GM12873 (cell line): ENCODE data around the gene SPATA20.

Source experiments
- TF ChIP-seq, protein P1 (sequence below): IDR thresholded peaks from 2 replicates; pipeline ENCODE4 v1.5.1; 2012; ENCODE audit warnings: low read depth, mild to moderate bottlenecking, moderate library complexity, low read length, control low read depth; ENCODE audit not compliant: insufficient read depth; ENCODE audit errors: missing control alignments

Gene SPATA20

DNA sequence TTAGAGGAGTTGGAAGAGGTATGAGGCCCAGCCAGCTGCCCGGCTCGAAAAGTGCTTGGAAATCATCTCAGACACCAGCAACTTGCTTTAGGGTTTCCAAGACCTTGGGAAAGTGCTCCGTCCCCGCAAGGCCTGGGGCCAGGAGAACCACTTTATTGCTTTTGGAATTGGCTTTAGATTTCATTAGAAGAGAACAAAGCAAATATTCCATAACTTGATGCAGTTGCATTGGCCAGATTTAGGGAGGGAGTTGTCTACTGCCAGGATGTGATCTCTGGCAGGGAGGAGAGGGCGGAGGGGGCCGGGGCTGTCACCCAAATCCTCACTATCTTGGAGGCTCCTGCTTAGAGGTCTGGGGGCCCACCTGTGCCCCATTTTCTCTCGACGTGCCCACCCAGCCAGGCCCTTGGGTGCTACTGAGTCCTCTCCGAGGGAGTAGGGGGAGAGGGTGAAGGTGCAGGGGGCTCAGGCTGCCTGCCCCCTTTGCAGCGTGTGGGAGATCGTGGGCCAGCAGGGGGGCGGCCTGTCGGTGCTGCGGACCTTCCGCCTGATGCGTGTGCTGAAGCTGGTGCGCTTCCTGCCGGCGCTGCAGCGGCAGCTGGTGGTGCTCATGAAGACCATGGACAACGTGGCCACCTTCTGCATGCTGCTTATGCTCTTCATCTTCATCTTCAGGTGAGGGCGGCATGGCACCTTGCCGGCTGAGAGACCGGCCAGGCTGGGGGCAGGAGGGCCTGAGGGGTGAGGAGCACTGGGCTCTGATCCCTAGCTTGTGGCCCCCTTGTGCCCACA, 44.2 kb downstream of the SPATA20 start:
- TF ChIP-seq, protein P1, sequence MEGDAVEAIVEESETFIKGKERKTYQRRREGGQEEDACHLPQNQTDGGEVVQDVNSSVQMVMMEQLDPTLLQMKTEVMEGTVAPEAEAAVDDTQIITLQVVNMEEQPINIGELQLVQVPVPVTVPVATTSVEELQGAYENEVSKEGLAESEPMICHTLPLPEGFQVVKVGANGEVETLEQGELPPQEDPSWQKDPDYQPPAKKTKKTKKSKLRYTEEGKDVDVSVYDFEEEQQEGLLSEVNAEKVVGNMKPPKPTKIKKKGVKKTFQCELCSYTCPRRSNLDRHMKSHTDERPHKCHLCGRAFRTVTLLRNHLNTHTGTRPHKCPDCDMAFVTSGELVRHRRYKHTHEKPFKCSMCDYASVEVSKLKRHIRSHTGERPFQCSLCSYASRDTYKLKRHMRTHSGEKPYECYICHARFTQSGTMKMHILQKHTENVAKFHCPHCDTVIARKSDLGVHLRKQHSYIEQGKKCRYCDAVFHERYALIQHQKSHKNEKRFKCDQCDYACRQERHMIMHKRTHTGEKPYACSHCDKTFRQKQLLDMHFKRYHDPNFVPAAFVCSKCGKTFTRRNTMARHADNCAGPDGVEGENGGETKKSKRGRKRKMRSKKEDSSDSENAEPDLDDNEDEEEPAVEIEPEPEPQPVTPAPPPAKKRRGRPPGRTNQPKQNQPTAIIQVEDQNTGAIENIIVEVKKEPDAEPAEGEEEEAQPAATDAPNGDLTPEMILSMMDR, result no peak

DNA sequence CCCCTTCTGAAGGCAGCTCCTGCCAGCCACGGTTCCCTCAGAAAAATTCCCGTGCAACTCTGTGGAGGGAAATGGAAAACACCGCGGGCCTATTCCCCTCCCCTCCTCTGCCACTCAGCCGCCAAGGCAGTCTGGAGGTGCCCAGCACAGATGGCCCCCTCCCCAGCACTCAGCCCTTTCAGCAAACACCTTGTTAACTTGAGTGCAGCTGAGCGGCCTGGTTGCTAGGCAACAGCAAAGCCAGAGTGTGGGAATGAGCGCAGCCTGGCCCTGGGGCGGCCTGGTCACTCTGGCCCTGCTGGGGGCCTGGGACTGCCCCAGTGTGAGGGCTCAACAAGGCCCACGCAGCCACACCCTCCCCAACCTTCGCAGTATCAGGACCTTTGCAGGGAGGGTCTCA, 46.3 kb downstream of the SPATA20 start:
- TF ChIP-seq, protein P1, result no peak

DNA sequence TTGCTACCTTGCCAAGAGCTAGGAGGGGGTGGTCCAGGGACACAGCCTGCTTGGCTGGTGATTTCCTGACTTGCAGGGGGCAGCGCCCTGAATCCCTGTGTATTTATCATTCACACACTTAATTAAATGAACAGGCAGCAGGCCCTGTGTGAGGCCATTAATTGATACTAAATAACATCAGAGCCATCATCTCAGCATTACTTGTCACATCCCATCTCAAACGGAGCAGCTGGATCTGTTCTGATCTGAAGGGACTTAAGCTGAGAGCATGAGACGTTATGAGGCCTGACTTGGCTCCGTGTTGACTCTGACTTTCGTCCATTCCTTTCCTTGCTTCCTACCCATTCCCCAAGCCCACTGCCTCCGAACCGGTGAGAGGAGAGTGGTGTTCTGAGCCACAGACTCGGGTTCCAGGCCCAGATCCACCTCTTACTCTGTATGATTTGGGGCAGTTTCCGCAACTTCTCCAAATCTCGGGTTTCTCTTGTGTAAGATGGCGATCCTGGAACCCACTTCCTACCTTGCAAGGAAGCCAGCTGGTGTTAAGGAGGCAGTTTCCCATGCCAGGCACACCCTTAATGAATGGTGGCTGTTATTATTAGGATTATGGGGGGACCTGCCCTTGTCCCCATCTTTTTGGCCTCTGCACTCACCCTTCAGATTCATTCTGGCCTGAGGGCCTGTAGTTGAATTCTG, 47.3 kb downstream of the SPATA20 start:
- TF ChIP-seq, protein P1, result no peak

DNA sequence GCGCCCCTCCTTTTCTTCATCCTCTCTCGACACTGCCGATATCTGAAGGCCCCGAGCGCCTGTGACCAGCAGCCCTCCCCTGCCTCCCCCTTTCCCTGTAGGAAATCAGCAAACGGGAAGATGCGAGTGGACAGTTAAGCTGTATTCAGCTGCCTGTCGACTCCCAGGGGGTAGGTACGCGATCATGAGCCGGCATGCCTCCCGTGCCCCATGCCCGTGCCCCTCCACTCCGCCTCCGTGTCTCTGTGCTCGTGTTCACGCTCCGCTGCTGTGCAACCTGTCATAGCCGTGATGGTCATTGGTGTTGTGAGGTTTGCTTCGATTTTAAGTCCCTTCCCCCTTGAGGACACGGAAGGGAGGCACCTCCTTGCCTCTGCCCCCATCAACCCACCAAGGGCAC, 47.9 kb downstream of the SPATA20 start:
- TF ChIP-seq, protein P1, result no peak

DNA sequence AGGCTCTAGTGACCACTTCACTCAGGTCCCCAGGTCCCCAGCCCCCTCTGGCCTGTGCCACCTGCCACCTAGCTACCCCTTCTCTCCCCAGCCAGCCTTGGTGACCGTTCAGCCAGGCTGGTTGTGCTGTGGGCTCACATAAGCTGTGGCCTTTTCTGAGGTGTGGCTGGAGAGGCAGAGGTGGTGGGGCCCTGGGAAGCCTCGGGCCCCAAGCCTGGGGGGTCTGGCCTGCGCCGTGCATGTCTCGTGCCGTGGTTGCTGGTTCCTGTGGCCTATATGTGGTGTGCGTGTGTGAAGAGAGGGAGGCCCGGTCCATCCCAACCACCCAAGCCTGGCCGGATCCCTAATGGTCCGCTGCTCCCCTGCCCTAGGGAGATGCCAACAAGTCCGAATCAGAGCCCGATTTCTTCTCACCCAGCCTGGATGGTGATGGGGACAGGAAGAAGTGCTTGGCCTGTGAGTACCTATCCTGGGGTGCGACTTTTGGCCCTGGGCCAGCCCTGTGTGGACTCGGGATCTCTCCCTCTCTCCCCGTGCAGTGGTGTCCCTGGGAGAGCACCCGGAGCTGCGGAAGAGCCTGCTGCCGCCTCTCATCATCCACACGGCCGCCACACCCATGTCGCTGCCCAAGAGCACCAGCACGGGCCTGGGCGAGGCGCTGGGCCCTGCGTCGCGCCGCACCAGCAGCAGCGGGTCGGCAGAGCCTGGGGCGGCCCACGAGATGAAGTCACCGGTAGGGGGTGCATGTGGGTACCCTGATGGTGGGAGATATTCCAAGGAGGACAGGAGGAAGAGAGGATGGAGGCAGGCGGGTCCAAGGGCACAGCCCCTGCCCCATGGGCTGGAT, 49.4 kb downstream of the SPATA20 start:
- TF ChIP-seq, protein P1, result peak; percentile 22

DNA sequence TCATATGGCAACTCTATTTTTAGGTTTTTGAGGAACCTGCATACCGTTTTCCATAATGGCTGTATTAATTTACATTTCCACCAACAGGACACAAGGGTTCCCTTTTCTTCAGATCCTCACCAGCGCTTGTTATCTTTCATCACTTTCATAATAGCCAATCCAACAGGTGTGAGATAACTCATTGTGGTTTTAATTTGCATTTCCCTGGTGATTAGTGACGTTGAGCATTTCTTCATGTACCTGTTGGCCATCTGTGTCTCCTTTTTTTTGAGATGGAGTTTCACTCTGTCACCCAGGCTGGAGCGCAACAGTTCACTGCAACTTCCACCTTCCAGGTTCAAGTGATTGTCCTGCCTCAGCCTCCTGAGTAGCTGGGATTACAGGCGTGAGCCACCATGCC, 51.5 kb downstream of the SPATA20 start:
- TF ChIP-seq, protein P1, result no peak

DNA sequence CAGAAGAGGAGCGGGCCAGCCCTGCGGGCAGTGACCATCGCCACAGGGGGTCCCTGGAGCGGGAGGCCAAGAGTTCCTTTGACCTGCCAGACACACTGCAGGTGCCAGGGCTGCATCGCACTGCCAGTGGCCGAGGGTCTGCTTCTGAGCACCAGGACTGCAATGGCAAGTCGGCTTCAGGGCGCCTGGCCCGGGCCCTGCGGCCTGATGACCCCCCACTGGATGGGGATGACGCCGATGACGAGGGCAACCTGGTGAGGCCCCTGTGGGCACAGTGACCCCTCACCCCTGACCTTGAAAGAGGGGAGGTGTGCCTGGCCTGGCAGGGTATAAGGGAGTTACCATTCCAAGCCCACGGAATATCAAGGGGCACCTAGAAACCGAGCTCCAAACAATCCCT, 52.6 kb downstream of the SPATA20 start:
- TF ChIP-seq, protein P1, result no peak
